ENCODE measurements around the gene TMEM231.

TMEM231 gene

GRCh38 chr16:75590920-75591843 lies 35.1 kb upstream of the TMEM231 start:
- in situ Hi-C loops (cut with MboI; ENCODE audit: low pct_unique_long_range_greater_than_20kb, low sequenced_read_pairs, unreplicated experiment) = no loop called here
- no peak for TF ChIP-seq CTCF (IDR thresholded peaks at IDR 0.05; ENCODE audit: extremely low read depth, insufficient read depth, missing control alignments)
- no peak for DNase-seq (ENCODE audit: low spot score)

- TF ChIP-seq CTCF (IDR thresholded peaks at IDR 0.05; ENCODE audit: extremely low read depth, insufficient read depth, missing control alignments) = no peak
- in situ Hi-C loops (cut with MboI; ENCODE audit: low pct_unique_long_range_greater_than_20kb, low sequenced_read_pairs, unreplicated experiment) = no loop called here
- no peak for DNase-seq (ENCODE audit: low spot score)
Measured at GRCh38 chr16:75589306-75589705, 33.3 kb upstream of the TMEM231 start.

DNA sequence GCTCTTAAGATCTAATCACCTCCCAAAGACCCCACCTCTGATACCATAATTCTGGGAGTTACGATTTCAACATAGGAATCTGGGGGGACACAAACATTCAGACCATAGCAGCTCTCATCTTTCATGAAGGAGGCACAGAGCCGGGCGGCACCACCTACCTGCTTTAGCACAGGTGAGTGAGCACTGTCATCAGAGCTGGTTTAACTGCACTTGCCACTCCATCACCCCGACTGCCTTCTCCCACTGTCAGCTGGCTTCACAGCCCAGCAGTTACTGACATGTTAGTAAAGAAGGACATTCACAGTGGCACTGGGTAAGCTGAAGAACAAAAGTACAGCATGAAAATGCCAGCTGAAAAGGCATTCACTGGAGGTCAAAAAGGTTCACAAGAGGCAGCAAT lies 32.7 kb upstream of the TMEM231 start:
- no peak for DNase-seq (ENCODE audit: low spot score)
- no peak for TF ChIP-seq CTCF (IDR thresholded peaks at IDR 0.05; ENCODE audit: extremely low read depth, insufficient read depth, missing control alignments)
- in situ Hi-C loops (cut with MboI; ENCODE audit: low pct_unique_long_range_greater_than_20kb, low sequenced_read_pairs, unreplicated experiment) = no loop called here

DNA sequence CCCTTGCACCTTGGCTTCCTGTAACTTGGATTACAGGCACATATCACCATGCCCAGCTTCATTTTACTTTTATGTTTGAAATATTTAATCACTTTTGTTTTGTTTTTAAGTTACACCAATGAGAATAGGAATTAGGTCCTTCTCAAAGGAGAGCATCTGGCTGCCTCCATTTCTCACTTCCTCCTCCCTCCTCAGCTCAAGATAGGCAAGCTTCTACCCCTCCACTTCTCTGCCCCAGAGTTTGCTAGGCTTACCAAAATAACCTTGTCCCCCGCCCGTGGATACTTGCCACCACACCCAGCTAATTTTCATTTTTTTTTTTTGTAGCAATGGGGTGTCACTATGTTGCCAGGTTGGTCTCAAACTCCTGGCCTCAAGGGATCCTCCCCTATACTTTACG lies 28.1 kb upstream of the TMEM231 start:
- DNase-seq (ENCODE audit: low spot score) = no peak
- in situ Hi-C loops (cut with MboI; ENCODE audit: low pct_unique_long_range_greater_than_20kb, low sequenced_read_pairs, unreplicated experiment) = no loop called here
- TF ChIP-seq CTCF (IDR thresholded peaks at IDR 0.05; ENCODE audit: extremely low read depth, insufficient read depth, missing control alignments) = no peak

DNA sequence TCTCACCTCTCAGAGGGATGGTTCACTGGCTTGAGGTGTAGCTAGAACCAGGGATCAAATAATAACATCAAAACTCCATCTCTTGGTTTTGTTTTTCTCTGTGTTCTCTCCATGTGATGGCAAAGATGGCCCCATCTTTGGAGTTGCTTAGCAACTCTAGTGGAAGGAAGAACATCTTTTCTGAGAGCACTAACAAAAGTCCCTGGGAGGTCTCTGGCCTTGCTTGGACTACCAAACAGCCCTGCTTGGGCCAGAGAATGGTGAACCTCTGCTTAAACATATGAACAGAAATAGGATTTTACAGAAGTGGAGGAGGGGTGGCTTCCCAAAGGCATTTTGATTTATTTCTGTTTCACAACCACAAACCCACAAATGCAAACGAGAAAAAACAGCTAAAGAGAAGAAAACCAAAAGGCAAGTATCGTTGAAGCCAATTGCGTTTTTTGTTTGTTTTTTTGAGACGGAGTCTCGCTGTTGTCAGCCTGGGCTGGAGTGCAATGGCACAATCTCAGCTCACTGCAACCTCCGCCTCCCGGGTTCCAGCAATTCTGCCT lies 23.3 kb upstream of the TMEM231 start:
- no peak for DNase-seq (ENCODE audit: low spot score)
- no peak for TF ChIP-seq CTCF (IDR thresholded peaks at IDR 0.05; ENCODE audit: extremely low read depth, insufficient read depth, missing control alignments)
- in situ Hi-C loops (cut with MboI; ENCODE audit: low pct_unique_long_range_greater_than_20kb, low sequenced_read_pairs, unreplicated experiment) = no loop called here

DNA sequence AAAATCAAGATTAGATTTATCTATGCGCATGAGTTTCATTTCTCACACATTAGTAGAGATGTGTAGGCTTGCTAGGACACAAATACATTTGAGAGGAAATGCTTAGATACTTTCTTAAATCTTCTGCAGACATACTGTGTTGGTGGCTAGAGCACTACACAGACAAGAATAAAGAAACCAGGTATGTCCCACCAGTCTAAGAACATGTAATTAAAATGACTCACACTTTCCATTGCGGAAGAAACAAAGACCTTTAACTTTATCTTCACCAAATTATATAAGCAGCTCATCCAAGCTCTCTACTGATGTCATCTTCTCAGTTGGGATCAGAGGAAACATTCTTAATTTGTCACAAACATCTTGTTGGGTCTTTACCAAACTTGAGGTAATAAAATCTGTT lies 22.7 kb upstream of the TMEM231 start:
- DNase-seq (ENCODE audit: low spot score) = no peak
- in situ Hi-C loops (cut with MboI; ENCODE audit: low pct_unique_long_range_greater_than_20kb, low sequenced_read_pairs, unreplicated experiment) = no loop called here
- no peak for TF ChIP-seq CTCF (IDR thresholded peaks at IDR 0.05; ENCODE audit: extremely low read depth, insufficient read depth, missing control alignments)

All from GM13977 (cell line).